Measurements from ENCODE around the gene ASPRV1.

DNA sequence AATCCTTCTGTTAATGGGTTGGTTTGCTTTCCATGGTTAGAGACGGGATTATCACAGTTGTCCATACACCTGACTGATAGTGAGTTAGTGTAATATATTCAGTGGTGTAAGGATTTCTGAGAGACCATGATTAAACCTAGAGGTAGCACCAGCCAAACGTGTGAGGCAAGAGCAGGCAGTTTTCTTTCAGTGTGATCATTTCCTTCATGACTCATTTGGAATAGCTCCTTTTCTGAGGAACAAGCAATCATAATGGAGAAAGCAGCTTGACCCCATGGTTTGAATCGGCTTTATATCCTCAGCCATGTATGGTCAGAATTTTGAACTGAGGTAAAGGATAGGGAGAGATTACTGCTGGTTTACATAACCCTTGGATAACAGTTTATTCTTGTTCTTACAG lies 43.6 kb downstream of the ASPRV1 start:
- TF ChIP-seq NFIC (IDR thresholded peaks at IDR 0.05; ENCODE audit: low read depth, low read length) (no peak), RFX5 (IDR thresholded peaks at IDR 0.05; ENCODE audit: low read depth, low read length) (no peak), MEF2A (IDR thresholded peaks at IDR 0.05; ENCODE audit: insufficient read depth, low read depth, low read length) (no peak), CEBPB (IDR thresholded peaks at IDR 0.05; ENCODE audit: borderline replicate concordance in 1 of 2, low read depth in 2 of 2, low read length in 2 of 2) (no peak), CTCF (IDR thresholded peaks at IDR 0.05 in 2 of 3, conservative IDR thresholded peaks at IDR 0.05 in 1 of 3; ENCODE audit: control insufficient read depth in 2 of 3, extremely low read depth in 1 of 3, insufficient read depth in 1 of 3, low read depth in 3 of 3, low read length in 3 of 3) (no peak), JUNB (IDR thresholded peaks at IDR 0.05) (no peak), FOXM1 (IDR thresholded peaks at IDR 0.05; ENCODE audit: low read depth, low read length) (no peak), BHLHE40 (IDR thresholded peaks at IDR 0.05; ENCODE audit: borderline replicate concordance in 1 of 2, low read depth in 2 of 2, low read length in 1 of 2) (no peak)
